GM03348 (cell line): ENCODE measurements around the gene TDO2.

Experiments used
- DNase-seq: peaks from one replicate; pipeline ENCODE4 v3.0.0; 2012; ENCODE audit warnings: low spot score

The TDO2 gene

DNA sequence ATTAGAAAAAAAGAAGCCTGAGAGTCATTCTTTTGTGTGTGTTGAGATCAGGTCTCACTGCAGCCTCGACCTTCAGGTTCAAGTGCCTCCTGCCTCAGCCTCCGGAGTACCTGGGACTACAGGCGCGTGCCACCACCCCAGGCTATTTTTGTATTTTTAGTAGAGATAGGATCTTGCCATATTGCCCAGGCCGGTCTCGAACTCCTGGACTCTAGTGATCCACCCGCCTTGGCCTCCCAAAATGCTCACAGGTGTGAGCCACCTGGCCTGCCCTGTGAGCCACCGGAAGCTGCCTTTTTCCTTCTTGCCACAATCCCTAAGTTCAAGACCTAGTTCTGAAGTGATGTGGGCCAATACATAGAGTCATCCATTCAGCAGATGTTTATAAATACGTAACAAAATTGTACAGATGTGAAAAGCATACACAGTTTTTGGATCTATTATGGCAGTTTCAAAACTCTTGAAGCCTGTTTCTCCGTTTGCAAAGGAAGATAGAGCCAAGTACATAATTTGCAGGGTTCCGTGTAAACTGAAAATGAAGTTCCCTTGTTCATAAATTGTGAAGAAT lies 50.7 kb downstream of the TDO2 start:
- no peak for DNase-seq

GRCh38 chr4:155954939-155955338 lies 51.4 kb downstream of the TDO2 start:
- no peak for DNase-seq

- no peak for DNase-seq
Observed at GRCh38 chr4:155956461-155956860, 53.0 kb downstream of the TDO2 start.

DNA sequence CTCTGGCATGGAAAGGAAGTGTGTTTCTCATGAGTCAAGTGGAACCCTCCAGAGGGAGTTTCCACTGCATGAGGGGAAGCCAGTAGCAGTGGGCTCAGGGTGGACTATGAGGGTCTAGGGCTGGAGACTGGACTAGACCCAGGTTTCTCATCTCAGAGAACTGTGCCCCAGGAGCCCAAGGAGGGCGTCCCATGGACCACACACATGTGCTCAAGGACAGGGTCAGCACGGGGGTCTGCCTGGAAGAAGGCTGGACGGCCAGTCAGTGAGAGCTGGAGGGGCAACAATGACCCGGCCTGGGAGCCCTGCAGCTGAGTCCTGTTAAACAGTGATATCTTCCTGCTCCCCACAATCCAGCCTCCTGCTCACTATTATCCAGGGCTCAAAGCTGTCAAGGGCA lies 55.9 kb downstream of the TDO2 start:
- no peak for DNase-seq

DNA sequence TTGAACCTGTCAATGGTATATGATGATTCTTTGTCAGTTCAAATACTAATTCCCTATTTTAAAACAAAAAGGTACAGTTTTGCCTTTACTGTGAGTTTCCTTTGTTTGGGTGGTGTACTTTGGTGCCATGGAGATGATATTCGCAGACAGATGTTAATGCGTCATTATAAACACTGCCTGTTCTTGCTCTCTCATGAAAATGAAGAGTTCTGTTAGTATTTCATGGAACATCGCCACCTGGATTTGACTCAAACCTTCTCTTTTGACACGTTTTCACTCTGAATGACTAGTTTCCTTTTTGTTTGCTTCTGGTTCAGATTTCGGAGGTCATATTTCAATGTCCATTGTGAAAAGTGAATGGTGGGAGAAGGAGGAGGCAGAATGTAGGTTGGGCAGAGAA lies 57.0 kb downstream of the TDO2 start:
- DNase-seq = no peak

- DNase-seq = no peak
Observed at GRCh38 chr4:155961575-155961974, 58.1 kb downstream of the TDO2 start.

GRCh38 chr4:155962767-155963166 lies 59.3 kb downstream of the TDO2 start:
- DNase-seq = no peak

- DNase-seq = no peak
Observed at GRCh38 chr4:155964016-155964891, 60.8 kb downstream of the TDO2 start.

DNA sequence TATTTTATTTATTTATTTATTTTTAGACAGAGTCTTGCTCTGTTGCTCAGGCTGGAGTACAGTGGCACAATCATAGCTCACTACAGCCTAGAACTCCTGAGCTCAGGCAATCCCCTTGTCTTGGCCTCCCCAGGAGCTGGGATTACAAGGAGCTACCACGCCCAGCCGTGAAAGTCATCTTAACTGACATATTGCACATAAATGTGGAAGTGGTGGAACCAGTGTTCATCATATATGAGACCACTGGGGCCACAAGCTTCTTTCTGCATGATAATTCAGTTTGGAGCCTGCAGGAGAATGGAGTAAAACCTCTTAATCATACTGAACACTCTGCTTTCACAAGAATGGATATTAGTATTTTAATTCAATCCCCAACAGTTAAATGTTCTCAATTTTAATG lies 62.7 kb downstream of the TDO2 start:
- DNase-seq = no peak

- DNase-seq = no peak
Observed at GRCh38 chr4:155966731-155967395, 63.4 kb downstream of the TDO2 start.
